HG02798 (cell line): ENCODE results near the gene PHAF1.
A peak's percentile ranks its signal among the peaks of the same experiment; 100 is the strongest.

ENCODE experiments used
- ATAC-seq: cut with Tn5 transposase; IDR thresholded peaks from one replicate; pipeline ENCODE4 v1.9.1; 2021; ENCODE audit warnings: mild to moderate bottlenecking; ENCODE audit not compliant: unreplicated experiment, poor library complexity

The PHAF1 gene

DNA sequence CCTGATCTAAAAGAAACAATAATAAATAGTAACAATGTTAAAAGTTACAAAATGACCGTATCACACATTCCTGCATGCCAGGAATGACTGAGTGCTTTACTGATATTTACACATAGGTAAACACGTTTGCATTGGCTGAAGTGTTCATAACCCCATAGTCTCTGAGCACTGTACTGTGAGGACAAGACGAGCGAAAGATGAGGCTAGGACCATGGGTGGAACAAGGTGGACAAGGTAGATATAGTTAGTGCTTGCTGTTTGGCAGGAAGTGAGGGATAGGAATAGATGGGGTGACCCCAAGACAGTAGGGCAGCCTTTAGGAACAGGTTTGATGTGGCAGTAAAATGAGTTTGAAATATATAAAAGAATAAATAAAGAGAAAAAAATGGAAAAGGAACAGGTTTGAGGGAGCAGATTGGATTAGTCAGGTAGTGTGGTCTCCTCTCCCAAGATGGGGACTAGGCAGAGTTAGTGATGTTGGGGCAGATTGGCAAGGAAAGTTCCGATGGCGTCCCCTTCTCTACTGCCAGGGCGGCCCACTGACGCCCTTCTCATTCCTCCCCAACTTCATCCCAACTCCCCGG, 81.8 kb downstream of the PHAF1 start:
- ATAC-seq = no peak

DNA sequence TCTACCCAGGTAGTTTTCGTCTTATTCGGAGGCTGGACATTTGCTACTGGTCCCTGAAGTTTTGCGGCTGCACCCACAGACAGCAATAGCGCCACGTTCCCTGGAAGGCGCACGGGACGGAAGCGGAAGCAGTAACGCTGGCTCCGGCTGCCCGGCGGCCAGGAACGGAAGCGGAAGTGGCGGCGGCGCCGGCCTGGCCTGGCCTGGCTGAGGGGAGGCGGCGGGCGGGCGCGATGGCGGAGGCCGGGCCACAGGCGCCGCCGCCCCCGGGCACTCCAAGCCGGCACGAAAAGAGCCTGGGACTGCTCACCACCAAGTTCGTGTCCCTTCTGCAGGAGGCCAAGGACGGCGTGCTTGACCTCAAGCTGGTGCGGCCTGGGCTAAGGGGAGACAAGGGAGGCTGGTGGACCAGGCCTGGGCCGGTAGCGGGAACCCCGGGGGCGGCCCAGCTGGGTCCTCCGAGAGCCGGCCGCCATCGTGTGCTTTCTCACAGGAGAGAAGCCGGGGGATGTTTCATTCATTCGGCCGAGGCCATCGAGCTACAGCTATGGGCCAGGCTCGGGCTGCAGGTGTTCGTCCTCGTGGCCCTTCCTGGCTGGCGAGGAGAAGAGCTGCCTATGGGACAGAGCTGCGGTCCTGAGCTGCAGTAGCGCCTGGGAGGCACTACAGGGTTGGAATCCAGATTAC, 82.4 kb downstream of the PHAF1 start, which contains the start of gene E2F4:
Gene E2F4 (plus strand): TSS at position 161 of the 687 bp plus-strand sequence. CDS start 73 bp downstream, at position 234.
- peak; percentile 95 for ATAC-seq

DNA sequence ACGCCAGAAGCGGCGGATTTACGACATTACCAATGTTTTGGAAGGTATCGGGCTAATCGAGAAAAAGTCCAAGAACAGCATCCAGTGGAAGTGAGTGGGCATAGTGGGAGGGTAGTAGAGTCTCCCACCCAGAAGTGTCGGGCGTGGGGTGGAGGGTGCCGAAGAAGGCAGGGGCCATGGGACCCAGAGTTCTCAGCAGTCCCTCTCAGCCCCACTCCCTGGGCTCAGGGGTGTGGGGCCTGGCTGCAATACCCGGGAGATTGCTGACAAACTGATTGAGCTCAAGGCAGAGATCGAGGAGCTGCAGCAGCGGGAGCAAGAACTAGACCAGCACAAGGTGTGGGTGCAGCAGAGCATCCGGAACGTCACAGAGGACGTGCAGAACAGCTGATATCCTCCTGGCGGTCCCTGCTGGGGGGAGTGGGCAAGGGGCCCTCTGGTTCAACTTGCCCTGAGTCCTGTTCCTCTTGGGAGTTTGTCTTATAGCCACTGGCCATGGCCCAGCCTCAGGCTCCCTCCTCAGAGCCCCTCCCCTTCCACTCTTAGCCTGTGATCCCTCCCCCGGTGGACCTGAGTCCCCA, 83.1 kb downstream of the PHAF1 start:
- ATAC-seq = no peak

DNA sequence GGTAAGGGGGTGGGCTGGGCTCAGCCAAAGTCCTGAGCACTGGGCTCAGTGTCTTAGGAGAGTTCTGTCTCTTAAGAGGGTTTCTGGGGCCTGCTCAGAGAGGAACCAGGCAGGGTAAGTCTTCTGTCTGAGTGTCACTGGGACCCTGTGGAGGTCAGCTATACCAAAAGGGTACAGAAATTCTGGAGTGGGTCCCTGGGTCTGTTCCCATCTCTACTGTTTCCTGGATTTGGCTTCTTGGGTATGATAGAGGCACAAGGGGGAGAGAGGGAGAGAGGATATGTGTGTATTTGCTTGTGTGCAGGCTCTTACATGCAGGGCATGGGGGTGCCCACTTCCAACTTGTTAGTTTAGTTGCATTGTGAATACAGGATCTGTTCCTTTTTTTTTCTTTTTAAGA, 83.8 kb downstream of the PHAF1 start:
- ATAC-seq = no peak

DNA sequence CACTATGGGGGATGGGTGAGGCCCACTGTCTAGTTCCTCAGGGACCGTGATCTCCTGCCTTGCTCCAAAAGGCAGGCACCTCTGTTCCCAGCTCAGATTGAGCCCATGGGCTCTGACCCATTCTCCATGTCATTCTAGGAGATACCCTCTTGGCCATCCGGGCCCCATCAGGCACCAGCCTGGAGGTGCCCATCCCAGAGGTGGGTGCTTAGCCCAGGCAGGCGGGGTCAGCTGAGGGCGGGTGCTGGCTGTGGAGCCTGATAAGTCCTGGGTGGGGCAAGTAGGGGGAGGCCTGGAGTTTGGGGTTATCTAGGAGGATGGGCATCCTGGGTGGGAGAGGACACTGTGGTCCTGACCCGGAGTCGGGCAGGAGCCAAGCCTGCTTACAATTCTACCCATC, 84.5 kb downstream of the PHAF1 start:
- no peak for ATAC-seq

DNA sequence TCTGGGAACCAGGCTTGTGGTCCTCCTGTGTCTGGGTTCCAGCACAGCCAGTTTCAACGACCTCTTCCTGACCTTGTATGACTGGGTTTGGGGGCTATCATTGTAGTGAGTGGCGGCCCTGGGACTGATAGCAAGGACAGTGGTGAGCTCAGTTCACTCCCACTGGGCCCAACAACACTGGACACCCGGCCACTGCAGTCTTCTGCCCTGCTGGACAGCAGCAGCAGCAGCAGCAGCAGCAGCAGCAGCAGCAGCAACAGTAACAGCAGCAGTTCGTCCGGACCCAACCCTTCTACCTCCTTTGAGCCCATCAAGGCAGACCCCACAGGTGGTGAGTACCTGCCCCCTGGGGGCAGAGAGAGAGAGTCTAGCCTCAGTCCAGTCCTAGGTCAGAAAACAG, 85.9 kb downstream of the PHAF1 start:
- ATAC-seq = no peak

DNA sequence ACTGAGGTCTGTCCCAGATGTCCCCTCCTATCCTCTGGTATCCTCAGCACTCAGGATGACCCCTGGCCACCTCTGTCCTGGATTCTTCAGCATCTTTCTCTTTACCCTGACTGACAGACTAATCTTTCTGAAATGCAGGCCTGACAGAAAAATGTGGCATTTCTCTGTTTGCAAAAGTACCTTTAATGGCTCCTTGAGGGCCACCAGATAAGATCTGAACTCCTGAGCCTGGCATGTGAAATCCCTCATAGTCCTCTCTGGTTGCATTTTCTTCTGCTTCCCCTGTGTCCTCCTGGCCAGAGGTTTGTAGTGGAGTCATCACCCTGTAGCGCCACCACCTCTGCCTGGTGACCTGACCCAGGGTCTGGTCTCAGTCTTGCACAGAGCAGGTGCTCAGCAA, 87.1 kb downstream of the PHAF1 start:
- no peak for ATAC-seq

DNA sequence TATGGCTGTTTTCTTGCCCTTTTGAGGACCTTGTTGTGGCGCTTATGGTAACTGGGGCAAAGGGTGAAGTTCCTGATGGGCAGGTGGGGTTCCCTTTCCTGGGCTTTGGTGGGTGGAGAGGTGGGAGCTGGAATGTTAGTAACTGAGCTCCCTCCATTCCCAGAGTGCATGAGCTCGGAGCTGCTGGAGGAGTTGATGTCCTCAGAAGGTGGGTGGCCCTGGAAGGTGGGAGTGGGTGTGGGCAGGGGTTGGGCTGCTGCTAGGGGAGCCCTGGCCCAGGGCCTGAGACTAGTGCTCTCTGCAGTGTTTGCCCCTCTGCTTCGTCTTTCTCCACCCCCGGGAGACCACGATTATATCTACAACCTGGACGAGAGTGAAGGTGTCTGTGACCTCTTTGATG, 88.0 kb downstream of the PHAF1 start:
- ATAC-seq = no peak
